ENCODE results near the gene CCM2L. TPM values are rescaled to one million over a fixed set of nuclear protein-coding genes. Genes with fewer than 3 reads are reported as not detected.

CCM2L gene
- total and polyA plus RNA-seq, 9 of the 15 experiments (the other 6 are each of a cell fraction or from before 2014, with no cell fraction given) = 0.04 TPM; not detected in 8

- no peak for TF ChIP-seq ZNF12 (CRISPR knock-in tag; IDR thresholded peaks at IDR 0.05)
- no peak for TF ChIP-seq ZFP30 (CRISPR knock-in tag; IDR thresholded peaks at IDR 0.05; ENCODE audit: borderline replicate concordance)
- no peak for TF ChIP-seq ATF4 (CRISPR knock-in tag; IDR thresholded peaks at IDR 0.05)
- TF ChIP-seq SRSF3 (IDR thresholded peaks at IDR 0.05; ENCODE audit: insufficient read depth, low read length) = no peak
- TF ChIP-seq SNRNP70 (optimal IDR thresholded peaks at IDR 0.05; ENCODE audit: low read depth, low read length) = no peak
- no peak for TF ChIP-seq ZNF444 (CRISPR knock-in tag; IDR thresholded peaks at IDR 0.05)
- no peak for TF ChIP-seq PML (IDR thresholded peaks at IDR 0.05; ENCODE audit: low read length)
- TF ChIP-seq CHD2 (IDR thresholded peaks at IDR 0.05; ENCODE audit: low read depth, low read length) = no peak
- TF ChIP-seq ATF3 (IDR thresholded peaks at IDR 0.05) = no peak
- no peak for TF ChIP-seq ATF3 (CRISPR knock-in tag; conservative IDR thresholded peaks at IDR 0.05)
- no peak for TF ChIP-seq NCOA4 (IDR thresholded peaks at IDR 0.05; ENCODE audit: partially characterized antibody)
- no peak for TF ChIP-seq DNMT1 (IDR thresholded peaks at IDR 0.05)
- TF ChIP-seq GTF2B (IDR thresholded peaks at IDR 0.05; ENCODE audit: extremely low read depth, insufficient read length) = no peak
- no peak for TF ChIP-seq E2F4 (CRISPR knock-in tag; IDR thresholded peaks at IDR 0.05; ENCODE audit: low read depth)
- no peak for TF ChIP-seq TCF15 (CRISPR knock-in tag; IDR thresholded peaks at IDR 0.05)
- TF ChIP-seq CREB3L1 (IDR thresholded peaks at IDR 0.05; ENCODE audit: borderline replicate concordance, low read depth) = no peak
- no peak for TF ChIP-seq ELF4 (CRISPR knock-in tag; IDR thresholded peaks at IDR 0.05)
- TF ChIP-seq HEY1 (CRISPR knock-in tag; IDR thresholded peaks at IDR 0.05; ENCODE audit: borderline replicate concordance) = no peak
- TF ChIP-seq MED1 (CRISPR knock-in tag; IDR thresholded peaks at IDR 0.05; ENCODE audit: borderline replicate concordance) = no peak
- no peak for TF ChIP-seq BRD9 (IDR thresholded peaks at IDR 0.05; ENCODE audit: low read depth, partially characterized antibody)
- peak; percentile 86 for TF ChIP-seq CREM (IDR thresholded peaks at IDR 0.05; ENCODE audit: low read depth)
- no peak for TF ChIP-seq BACH1 (tag; IDR thresholded peaks at IDR 0.05)
- TF ChIP-seq TBL1XR1 (IDR thresholded peaks at IDR 0.05; ENCODE audit: low read length in 2 of 2) = no peak
Observed at GRCh38 chr20:32006841-32007786, 3.1 kb upstream of the CCM2L start (continued).

All from K562 (cell line).